OCI-LY7 (cell line): ENCODE measurements around the gene FAM120C. TPM values are rescaled to one million over a fixed set of nuclear protein-coding genes. Genes with fewer than 3 reads are reported as not detected.

Experiments used
- BruUV-seq: library from RNA; stranded (reverse); fragments of 400-500 nt; replicated peaks from 2 replicates; lab custom pipeline; 2021; lab: Mats Ljungman, UMichigan
- CTCF ChIA-PET: fragments of 300-600 bp; sonication (Branson Sonifier 250); formaldehyde crosslinking; loops from one replicate; lab custom pipeline; 2022; ENCODE audit warnings: antibody characterized with exemption; ENCODE audit not compliant: unreplicated experiment; lab: Charles Lee
- POLR2A ChIA-PET: fragments of 300-600 bp; sonication (Branson Sonifier 250); formaldehyde crosslinking; loops from one replicate; lab custom pipeline; 2022; ENCODE audit warnings: antibody characterized with exemption; lab: Charles Lee
- DNase-seq: peaks from one replicate; pipeline ENCODE4 v3.0.0-alpha.2; 2015; ENCODE audit warnings: low spot score
- H2AFZ ChIP-seq: fragments of 200-600 bp; sonication (generic), shearing (Covaris generic); 2 replicates; pipeline ENCODE4 v1.6.1; 2014; ENCODE audit warnings: mild to moderate bottlenecking, antibody characterized with exemption, low read length, moderate library complexity
- H3K27ac ChIP-seq: fragments of 200-600 bp; sonication (generic); 2 replicates; pipeline ENCODE4 v1.5.1; 2014; ENCODE audit warnings: mixed run types, low read depth, mild to moderate bottlenecking, moderate library complexity, low read length, inconsistent platforms; ENCODE audit not compliant: poor library complexity, severe bottlenecking
- H3K36me3 ChIP-seq: fragments of 200-600 bp; sonication (generic); 2 replicates; pipeline ENCODE4 v1.6.1; 2014; ENCODE audit warnings: mild to moderate bottlenecking, antibody characterized with exemption, low read length, moderate library complexity, mixed read lengths; ENCODE audit not compliant: insufficient read depth
- H3K4me1 ChIP-seq: fragments of 200-600 bp; sonication (generic); 2 replicates; pipeline ENCODE4 v1.5.1; 2014; ENCODE audit warnings: mild to moderate bottlenecking, low read length; ENCODE audit not compliant: insufficient read depth, poor library complexity, severe bottlenecking
- H3K4me2 ChIP-seq: fragments of 200-600 bp; sonication (generic); 2 replicates; pipeline ENCODE4 v1.6.1; 2014; ENCODE audit warnings: mild to moderate bottlenecking, low read length
- H3K4me3 ChIP-seq: fragments of 200-600 bp; sonication (generic); 2 replicates; pipeline ENCODE4 v1.5.1; 2014; ENCODE audit warnings: mild to moderate bottlenecking, low read depth, low read length; ENCODE audit not compliant: poor library complexity, severe bottlenecking
- H3K79me2 ChIP-seq: fragments of 200-600 bp; sonication (generic); 2 replicates; pipeline ENCODE4 v1.6.1; 2016; ENCODE audit warnings: low read depth, mild to moderate bottlenecking, low read length, moderate library complexity, mixed read lengths; ENCODE audit not compliant: insufficient read depth
- H3K9me2 ChIP-seq: fragments of 200-600 bp; sonication (generic); 2 replicates; pipeline ENCODE4 v1.6.1; 2016; ENCODE audit warnings: mild to moderate bottlenecking, low read length, mixed read lengths; ENCODE audit not compliant: insufficient read depth
- H3K9me3 ChIP-seq: fragments of 200-600 bp; sonication (generic); 2 replicates; pipeline ENCODE4 v1.6.1; 2014; ENCODE audit warnings: mild to moderate bottlenecking, mixed run types, low read length, mixed read lengths
- H4K20me1 ChIP-seq: fragments of 200-600 bp; sonication (generic); 2 replicates; pipeline ENCODE4 v1.6.1; 2014; ENCODE audit warnings: mild to moderate bottlenecking, antibody characterized with exemption, low read length, moderate library complexity, mixed read lengths; ENCODE audit not compliant: insufficient read depth
- CTCF ChIP-seq: fragments of 200-600 bp; sonication (generic); conservative IDR thresholded peaks from 2 replicates; pipeline ENCODE4 v1.5.1; 2014; ENCODE audit warnings: mild to moderate bottlenecking, antibody characterized with exemption, low read length, moderate library complexity, mixed read lengths
- EZH2phosphoT487 ChIP-seq: fragments of 200-600 bp; sonication (generic); IDR thresholded peaks from 2 replicates; pipeline ENCODE4 v1.6.1; 2018; ENCODE audit warnings: low read depth, borderline replicate concordance, mild to moderate bottlenecking, mixed run types, antibody characterized with exemption, low read length, moderate library complexity, mixed read lengths
- intact Hi-C: fragments of 100-400 bp; cut with micrococcal nuclease; formaldehyde crosslinking; loops from one replicate; pipeline ENCODE4 v1.10.0; 2022; ENCODE audit not compliant: unreplicated experiment
- total RNA-seq, 2 experiments: library from RNA; depleted of rRNA in 1 of 2; stranded (reverse); fragments of >200 nt in 1 of 2; shearing (Covaris generic) in 1 of 2; gene quantifications; 2 replicates each; pipeline ENCODE4 v1.2.3, GENCODE V29; 2014 to 2022

The FAM120C gene
- total RNA-seq, 2 experiments from 2014 or later = 21.4 to 22.2 TPM

GRCh38 chrX:54198262-54198661 is 15.2 kb upstream of the FAM120C start:
- H3K27ac ChIP-seq = no peak overlapping the region
- H3K4me3 ChIP-seq = no peak overlapping the region
- no peaks in the 10 kb centered on the region for H3K9me3 ChIP-seq
- H3K4me1 ChIP-seq = no peaks in the 10 kb centered on the region
- H3K36me3 ChIP-seq = no peaks in the 10 kb centered on the region
- BruUV-seq = no TSS peak
- no peak for DNase-seq
- H4K20me1 ChIP-seq = no peaks in the 10 kb centered on the region
- TF ChIP-seq EZH2phosphoT487 (no peak), CTCF (no peak)
- intact Hi-C loops = no loop called here
- CTCF ChIA-PET = no interaction called here
- H3K79me2 ChIP-seq = no peaks in the 10 kb centered on the region
- H3K4me2 ChIP-seq = no peak overlapping the region
- no peak overlapping the region for H2AFZ ChIP-seq
- POLR2A ChIA-PET = interaction anchor here (1.0 kb wide), 1 partner anchor 129 kb away, joined by 3 read pairs; no protein-coding TSS in a partner anchor
- no peaks in the 10 kb centered on the region for H3K9me2 ChIP-seq

GRCh38 chrX:54194982-54195588 is 12.0 kb upstream of the FAM120C start:
- H3K4me2 ChIP-seq = no peak overlapping the region
- H3K27ac ChIP-seq = no peak overlapping the region
- no peak for TF ChIP-seq CTCF
- TF ChIP-seq EZH2phosphoT487 = no peak
- no TSS peak for BruUV-seq
- H3K36me3 ChIP-seq = no peaks in the 10 kb centered on the region
- POLR2A ChIA-PET = no interaction called here
- H4K20me1 ChIP-seq = no peaks in the 10 kb centered on the region
- no peaks in the 10 kb centered on the region for H3K79me2 ChIP-seq
- CTCF ChIA-PET = no interaction called here
- intact Hi-C loops = no loop called here
- no peaks in the 10 kb centered on the region for H3K9me3 ChIP-seq
- no peaks in the 10 kb centered on the region for H3K9me2 ChIP-seq
- no peaks in the 10 kb centered on the region for H3K4me1 ChIP-seq
- no peak for DNase-seq
- no peak overlapping the region for H2AFZ ChIP-seq
- no peak overlapping the region for H3K4me3 ChIP-seq

GRCh38 chrX:54193085-54193821 is 10.2 kb upstream of the FAM120C start:
- ChIA-PET CTCF (no interaction called here), POLR2A (no interaction called here)
- H3K4me2 ChIP-seq = no peak overlapping the region
- no peaks in the 10 kb centered on the region for H3K36me3 ChIP-seq
- H3K9me2 ChIP-seq = no peaks in the 10 kb centered on the region
- H3K4me1 ChIP-seq = no peaks in the 10 kb centered on the region
- TF ChIP-seq CTCF (no peak), EZH2phosphoT487 (no peak)
- no peak overlapping the region for H2AFZ ChIP-seq
- H3K4me3 ChIP-seq = no peak overlapping the region
- DNase-seq = no peak
- no peaks in the 10 kb centered on the region for H3K79me2 ChIP-seq
- H4K20me1 ChIP-seq = no peaks in the 10 kb centered on the region
- no peak overlapping the region for H3K27ac ChIP-seq
- BruUV-seq = no TSS peak
- no peaks in the 10 kb centered on the region for H3K9me3 ChIP-seq
- intact Hi-C loops = no loop called here
